ENCODE results near the gene NAA80. TPM values are rescaled to one million over a fixed set of nuclear protein-coding genes. Genes with fewer than 3 reads are reported as not detected.

Gene NAA80
- total RNA-seq, 1 donor from 2014 or later = 10.9 TPM

DNA sequence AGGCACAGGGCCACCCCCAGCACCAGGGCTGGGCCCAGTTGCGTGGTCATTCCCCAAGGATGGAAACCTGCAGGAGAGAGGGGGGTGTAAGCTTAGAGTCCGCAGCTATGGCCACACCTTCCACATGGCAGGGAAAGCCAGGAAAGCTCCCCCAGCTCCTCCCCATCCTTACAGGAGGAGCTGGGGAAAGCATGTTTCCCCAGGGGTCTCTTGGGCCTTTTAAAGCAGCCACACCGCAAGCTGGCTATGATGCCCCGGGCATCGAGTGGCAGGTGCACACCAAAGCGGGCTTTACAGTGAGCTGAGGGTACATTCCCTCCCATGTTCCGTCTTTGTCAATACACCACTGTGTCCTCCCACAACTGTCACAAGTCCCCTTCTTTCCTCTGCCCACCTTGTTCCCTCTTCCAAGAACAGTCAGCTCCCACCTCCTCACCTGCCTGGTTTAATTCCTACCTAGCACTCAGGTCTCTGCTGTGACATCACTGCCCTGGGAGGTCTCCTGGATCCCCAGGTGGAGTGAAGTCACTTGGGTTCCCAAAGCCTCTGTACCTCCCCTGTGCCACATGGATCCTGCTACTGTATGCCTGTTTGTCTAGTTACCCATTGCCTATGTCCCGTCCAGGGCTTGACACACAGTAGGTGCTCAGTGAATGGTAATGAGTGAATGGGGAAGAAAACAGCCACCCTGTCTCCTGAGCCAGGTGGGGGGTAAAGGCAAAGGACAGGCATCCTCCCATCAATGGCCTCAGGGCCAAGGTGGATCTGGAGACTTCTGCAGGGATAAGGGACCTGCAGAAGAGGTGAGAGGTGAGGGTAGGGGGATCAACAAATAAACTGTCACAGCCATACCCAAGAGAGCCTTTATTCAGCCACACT, 3.4 kb downstream of the NAA80 start:
- Mint-ChIP-seq H3K27ac (ENCODE audit: unreplicated experiment) (no peak overlapping the region), H3K27me3 (ENCODE audit: low read depth) (no peaks in the 10 kb centered on the region), H3K9me3 (ENCODE audit: low read depth) (no peaks in the 10 kb centered on the region), H3K4me1 (ENCODE audit: low read depth) (peaks cover 36% of the 10 kb centered on the region), H3K4me3 (ENCODE audit: unreplicated experiment) (no peak overlapping the region), H3K36me3 (ENCODE audit: low read depth) (no peaks in the 10 kb centered on the region)
- no peak for DNase-seq (ENCODE audit: low spot score)
- TF ChIP-seq, protein P1, sequence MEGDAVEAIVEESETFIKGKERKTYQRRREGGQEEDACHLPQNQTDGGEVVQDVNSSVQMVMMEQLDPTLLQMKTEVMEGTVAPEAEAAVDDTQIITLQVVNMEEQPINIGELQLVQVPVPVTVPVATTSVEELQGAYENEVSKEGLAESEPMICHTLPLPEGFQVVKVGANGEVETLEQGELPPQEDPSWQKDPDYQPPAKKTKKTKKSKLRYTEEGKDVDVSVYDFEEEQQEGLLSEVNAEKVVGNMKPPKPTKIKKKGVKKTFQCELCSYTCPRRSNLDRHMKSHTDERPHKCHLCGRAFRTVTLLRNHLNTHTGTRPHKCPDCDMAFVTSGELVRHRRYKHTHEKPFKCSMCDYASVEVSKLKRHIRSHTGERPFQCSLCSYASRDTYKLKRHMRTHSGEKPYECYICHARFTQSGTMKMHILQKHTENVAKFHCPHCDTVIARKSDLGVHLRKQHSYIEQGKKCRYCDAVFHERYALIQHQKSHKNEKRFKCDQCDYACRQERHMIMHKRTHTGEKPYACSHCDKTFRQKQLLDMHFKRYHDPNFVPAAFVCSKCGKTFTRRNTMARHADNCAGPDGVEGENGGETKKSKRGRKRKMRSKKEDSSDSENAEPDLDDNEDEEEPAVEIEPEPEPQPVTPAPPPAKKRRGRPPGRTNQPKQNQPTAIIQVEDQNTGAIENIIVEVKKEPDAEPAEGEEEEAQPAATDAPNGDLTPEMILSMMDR (IDR thresholded peaks at IDR 0.05) = no peak

GRCh38 chr3:50294492-50295403, 4.5 kb downstream of the NAA80 start:
- TF ChIP-seq, protein P1 (IDR thresholded peaks at IDR 0.05) = no peak
- Mint-ChIP-seq H3K36me3 (ENCODE audit: low read depth) (no peaks in the 10 kb centered on the region), H3K27ac (ENCODE audit: unreplicated experiment) (no peak overlapping the region), H3K9me3 (ENCODE audit: low read depth) (no peaks in the 10 kb centered on the region), H3K27me3 (ENCODE audit: low read depth) (no peaks in the 10 kb centered on the region), H3K4me3 (ENCODE audit: unreplicated experiment) (no peak overlapping the region), H3K4me1 (ENCODE audit: low read depth) (peaks cover 27% of the 10 kb centered on the region)
- DNase-seq (ENCODE audit: low spot score) = no peak

DNA sequence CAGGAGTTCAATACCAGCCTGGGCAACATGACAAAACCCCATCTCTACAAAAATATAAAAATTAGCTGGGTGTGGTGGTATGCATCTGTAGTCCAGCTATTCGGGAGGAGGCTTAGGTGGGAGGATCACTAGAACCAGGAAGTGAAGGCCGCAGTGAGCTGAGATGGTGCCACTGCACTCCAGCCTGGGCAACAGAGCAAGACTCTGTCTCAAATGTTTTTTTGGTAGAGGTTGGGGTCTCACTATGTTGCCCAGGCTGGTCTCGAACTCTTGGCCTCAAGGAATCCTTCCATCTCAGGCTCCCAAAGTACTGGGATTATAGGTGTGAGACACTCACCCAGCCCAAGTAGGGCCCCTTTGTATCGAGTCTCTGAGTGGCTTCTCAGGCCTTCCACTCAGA, 5.1 kb downstream of the NAA80 start:
- no peak for DNase-seq (ENCODE audit: low spot score)
- Mint-ChIP-seq H3K27ac (ENCODE audit: unreplicated experiment) (no peak overlapping the region), H3K4me1 (ENCODE audit: low read depth) (peaks cover 24% of the 10 kb centered on the region), H3K36me3 (ENCODE audit: low read depth) (no peaks in the 10 kb centered on the region), H3K4me3 (ENCODE audit: unreplicated experiment) (no peak overlapping the region), H3K27me3 (ENCODE audit: low read depth) (no peaks in the 10 kb centered on the region), H3K9me3 (ENCODE audit: low read depth) (no peaks in the 10 kb centered on the region)
- TF ChIP-seq, protein P1 (IDR thresholded peaks at IDR 0.05) = no peak

GRCh38 chr3:50293079-50293801, 6.0 kb downstream of the NAA80 start:
- TF ChIP-seq, protein P1 (IDR thresholded peaks at IDR 0.05) = no peak
- Mint-ChIP-seq H3K27ac (ENCODE audit: unreplicated experiment) (peak overlapping the region; percentile 98), H3K9me3 (ENCODE audit: low read depth) (no peaks in the 10 kb centered on the region), H3K36me3 (ENCODE audit: low read depth) (peaks cover 3% of the 10 kb centered on the region), H3K27me3 (ENCODE audit: low read depth) (no peaks in the 10 kb centered on the region), H3K4me3 (ENCODE audit: unreplicated experiment) (peak overlapping the region; percentile 75), H3K4me1 (ENCODE audit: low read depth) (peaks cover 19% of the 10 kb centered on the region)
- no peak for DNase-seq (ENCODE audit: low spot score)

Data from chondrocyte (in vitro differentiated cells).